Measurements from ENCODE around the gene ACTMAP.

Gene ACTMAP

DNA sequence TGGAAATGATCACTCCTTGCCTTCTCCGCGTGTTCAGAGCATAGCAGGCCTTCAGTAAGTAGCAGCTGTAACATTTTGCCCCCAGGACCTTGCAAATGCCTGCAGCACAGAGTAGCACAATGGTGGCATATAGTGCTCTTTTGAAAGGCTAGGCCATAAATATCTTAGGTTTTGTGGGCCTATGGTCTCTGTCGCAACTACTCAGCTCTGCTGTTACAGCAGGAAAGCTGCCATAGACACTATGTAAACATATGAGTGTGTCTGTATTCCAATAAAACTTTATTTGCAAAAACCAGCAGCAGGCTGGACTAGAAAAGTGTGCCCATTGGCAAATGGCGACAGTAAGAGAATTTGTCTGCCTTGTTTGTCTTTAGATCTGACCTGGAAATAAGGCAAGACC lies 24.0 kb downstream of the ACTMAP start:
- in situ Hi-C loops (cut with HindIII; ENCODE audit: low sequenced_read_pairs), result no loop called here
- no peak for DNase-seq (ENCODE audit: low read depth, low spot score)
- TF ChIP-seq, protein P1, sequence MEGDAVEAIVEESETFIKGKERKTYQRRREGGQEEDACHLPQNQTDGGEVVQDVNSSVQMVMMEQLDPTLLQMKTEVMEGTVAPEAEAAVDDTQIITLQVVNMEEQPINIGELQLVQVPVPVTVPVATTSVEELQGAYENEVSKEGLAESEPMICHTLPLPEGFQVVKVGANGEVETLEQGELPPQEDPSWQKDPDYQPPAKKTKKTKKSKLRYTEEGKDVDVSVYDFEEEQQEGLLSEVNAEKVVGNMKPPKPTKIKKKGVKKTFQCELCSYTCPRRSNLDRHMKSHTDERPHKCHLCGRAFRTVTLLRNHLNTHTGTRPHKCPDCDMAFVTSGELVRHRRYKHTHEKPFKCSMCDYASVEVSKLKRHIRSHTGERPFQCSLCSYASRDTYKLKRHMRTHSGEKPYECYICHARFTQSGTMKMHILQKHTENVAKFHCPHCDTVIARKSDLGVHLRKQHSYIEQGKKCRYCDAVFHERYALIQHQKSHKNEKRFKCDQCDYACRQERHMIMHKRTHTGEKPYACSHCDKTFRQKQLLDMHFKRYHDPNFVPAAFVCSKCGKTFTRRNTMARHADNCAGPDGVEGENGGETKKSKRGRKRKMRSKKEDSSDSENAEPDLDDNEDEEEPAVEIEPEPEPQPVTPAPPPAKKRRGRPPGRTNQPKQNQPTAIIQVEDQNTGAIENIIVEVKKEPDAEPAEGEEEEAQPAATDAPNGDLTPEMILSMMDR (IDR thresholded peaks at IDR 0.05; ENCODE audit: low read depth, low read length), result no peak
- no peak overlapping the region for H3K4me3 ChIP-seq (ENCODE audit: low read depth, low read length)

DNA sequence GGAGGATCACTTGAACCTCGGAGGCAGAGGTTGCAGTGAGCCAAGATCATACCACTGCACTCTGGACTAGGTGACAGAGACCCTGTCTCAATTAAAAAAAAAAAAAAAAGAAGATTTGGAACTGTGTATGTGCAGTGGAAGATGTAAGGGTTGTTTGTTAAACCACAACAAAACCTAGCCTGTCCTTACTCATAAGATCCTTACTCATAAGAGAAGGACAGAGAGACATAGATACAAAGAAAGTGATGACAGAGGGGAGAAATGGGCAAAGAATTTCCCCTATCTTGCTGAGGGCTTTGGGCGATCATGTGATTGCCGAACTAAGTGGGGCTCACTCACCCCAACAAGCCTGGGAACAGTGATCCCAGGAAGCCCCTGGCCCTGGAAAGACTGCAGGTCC lies 25.4 kb downstream of the ACTMAP start:
- no peak overlapping the region for H3K4me3 ChIP-seq (ENCODE audit: low read depth, low read length)
- TF ChIP-seq, protein P1 (IDR thresholded peaks at IDR 0.05; ENCODE audit: low read depth, low read length), result no peak
- in situ Hi-C loops (cut with HindIII; ENCODE audit: low sequenced_read_pairs), result no loop called here
- no peak for DNase-seq (ENCODE audit: low read depth, low spot score)

DNA sequence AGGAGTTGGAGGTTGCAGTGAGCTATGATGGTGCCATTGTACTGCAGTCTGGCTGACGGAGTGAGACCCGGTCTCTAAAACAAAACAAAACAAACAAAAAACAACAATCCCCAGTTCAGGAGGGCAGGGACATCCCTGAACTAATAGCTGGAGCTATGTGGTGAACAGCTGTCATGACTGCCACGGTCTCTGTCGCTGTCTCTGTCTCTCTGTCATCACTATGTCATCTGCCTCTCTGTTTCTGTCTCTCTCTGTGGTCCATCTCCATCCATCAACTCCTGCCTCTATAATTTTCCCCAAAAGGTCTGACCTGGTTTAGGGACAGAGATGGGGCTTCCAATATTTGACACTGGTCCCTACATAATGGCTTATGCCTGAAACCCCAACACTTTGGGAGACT lies 26.0 kb downstream of the ACTMAP start:
- DNase-seq (ENCODE audit: low read depth, low spot score), result no peak
- TF ChIP-seq, protein P1 (IDR thresholded peaks at IDR 0.05; ENCODE audit: low read depth, low read length), result no peak
- in situ Hi-C loops (cut with HindIII; ENCODE audit: low sequenced_read_pairs), result no loop called here
- no peak overlapping the region for H3K4me3 ChIP-seq (ENCODE audit: low read depth, low read length)

DNA sequence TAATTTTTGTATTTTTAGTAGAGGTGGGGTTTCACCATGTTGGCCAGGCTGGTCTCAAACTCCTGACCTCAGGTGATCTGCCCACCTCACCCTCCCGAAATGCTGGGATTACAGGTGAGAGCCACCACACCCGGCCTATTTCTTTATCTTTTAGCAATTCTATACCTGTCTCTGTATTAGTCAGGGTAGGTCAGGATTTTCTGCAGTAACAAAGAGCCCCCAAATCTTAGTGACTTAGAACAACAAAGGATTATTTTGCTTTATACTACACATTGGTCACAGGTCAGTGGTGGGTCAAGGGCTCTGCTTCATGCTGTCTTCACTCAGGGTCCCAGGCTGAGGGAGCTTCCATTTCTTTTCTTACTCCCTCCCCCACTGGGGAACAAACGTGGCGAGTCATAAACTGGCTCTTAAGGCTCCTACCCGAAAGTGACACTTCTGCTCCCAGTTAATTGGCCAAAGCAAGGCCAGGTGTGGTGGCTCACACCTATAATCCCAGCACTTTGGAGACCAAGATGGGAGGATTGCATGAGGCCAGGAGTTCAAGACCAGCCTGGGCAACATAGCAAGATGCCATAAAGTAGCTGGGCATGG lies 26.5 kb downstream of the ACTMAP start:
- no peak for DNase-seq (ENCODE audit: low read depth, low spot score)
- in situ Hi-C loops (cut with HindIII; ENCODE audit: low sequenced_read_pairs), result no loop called here
- H3K4me3 ChIP-seq (ENCODE audit: low read depth, low read length), result no peak overlapping the region
- TF ChIP-seq, protein P1 (IDR thresholded peaks at IDR 0.05; ENCODE audit: low read depth, low read length), result no peak

DNA sequence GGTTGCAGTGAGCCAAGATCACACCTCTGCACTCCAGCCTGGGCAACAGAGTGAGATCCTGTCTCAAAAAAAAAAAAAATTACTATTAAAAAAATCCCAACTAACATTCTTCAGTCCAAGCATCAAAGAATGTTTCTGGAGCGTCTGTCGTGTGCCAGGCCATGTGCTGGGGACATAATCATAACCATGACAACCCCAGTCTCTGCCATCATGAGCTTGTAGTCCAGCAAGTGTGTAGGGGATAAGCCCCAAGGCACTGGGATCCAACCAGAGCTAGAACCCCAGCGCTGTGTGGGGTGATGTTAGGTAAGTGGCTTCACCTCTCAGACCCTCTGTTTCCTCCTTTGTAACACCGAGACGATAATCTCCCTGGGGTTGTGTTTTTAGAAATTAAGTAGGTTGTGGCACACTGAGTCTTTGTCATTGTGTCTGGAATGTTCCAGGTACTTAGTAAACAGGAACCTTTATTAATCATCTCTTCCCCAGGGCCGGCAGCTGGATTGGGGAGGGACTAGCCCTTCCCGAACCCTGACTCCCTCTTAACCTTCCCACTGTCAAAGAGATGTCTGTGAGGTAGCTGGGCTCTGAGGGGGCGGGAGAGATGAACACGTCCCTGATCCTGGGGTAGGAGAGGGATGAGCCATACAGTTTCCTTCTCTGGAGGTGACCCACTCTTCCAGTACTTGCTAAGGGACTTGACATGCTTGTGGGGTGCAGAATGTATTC lies 28.2 kb downstream of the ACTMAP start:
- TF ChIP-seq, protein P1 (IDR thresholded peaks at IDR 0.05; ENCODE audit: low read depth, low read length), result no peak
- no peak for DNase-seq (ENCODE audit: low read depth, low spot score)
- in situ Hi-C loops (cut with HindIII; ENCODE audit: low sequenced_read_pairs), result no loop called here
- H3K4me3 ChIP-seq (ENCODE audit: low read depth, low read length), result no peak overlapping the region

DNA sequence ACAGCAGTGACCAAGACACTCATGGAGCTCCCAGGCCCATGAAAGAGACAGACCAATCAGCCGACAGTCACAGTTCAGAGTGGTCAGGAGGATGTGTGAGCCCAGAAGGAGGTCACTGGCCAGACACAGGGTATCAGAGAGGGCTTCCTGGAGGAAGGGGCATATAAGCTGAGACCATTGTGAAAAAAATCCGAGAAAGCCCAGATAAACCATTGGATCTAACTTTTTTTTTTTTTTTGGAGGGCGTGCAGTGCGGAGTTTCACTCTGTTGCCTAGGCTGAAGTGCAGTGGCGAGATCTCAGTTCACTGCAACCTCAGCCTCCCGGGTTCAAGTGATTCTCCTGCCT lies 29.2 kb downstream of the ACTMAP start:
- in situ Hi-C loops (cut with HindIII; ENCODE audit: low sequenced_read_pairs), result no loop called here
- TF ChIP-seq, protein P1 (IDR thresholded peaks at IDR 0.05; ENCODE audit: low read depth, low read length), result no peak
- H3K4me3 ChIP-seq (ENCODE audit: low read depth, low read length), result no peak overlapping the region
- no peak for DNase-seq (ENCODE audit: low read depth, low spot score)

All from astrocyte of the spinal cord (primary cell).